NCI-H774 (cell line): ENCODE measurements around the gene TMPRSS12.
"Not testable (repeated sequence)": the region's sequence is repeated elsewhere in the genome, so short reads cannot be mapped to it uniquely, and the experiment has no call there.

Source experiments
- DNase-seq: peaks from one replicate; lab custom pipeline; 2025; lab: John Stamatoyannopoulos, UW

Gene TMPRSS12

GRCh38 chr12:50859621-50860310, 17.0 kb downstream of the TMPRSS12 start:
- DNase-seq: no peak

- DNase-seq: no peak
Measured at GRCh38 chr12:50862316-50862715, 19.6 kb downstream of the TMPRSS12 start.

- no peak for DNase-seq
Measured at GRCh38 chr12:50865266-50865665, 22.5 kb downstream of the TMPRSS12 start.

GRCh38 chr12:50868881-50869280, 26.2 kb downstream of the TMPRSS12 start:
- not testable (repeated sequence) for DNase-seq

GRCh38 chr12:50882563-50882962, 39.8 kb downstream of the TMPRSS12 start:
- DNase-seq: no peak

GRCh38 chr12:50887191-50887590, 44.5 kb downstream of the TMPRSS12 start:
- no peak for DNase-seq

GRCh38 chr12:50888666-50889065, 45.9 kb downstream of the TMPRSS12 start:
- no peak for DNase-seq

GRCh38 chr12:50894241-50894640, 51.5 kb downstream of the TMPRSS12 start:
- DNase-seq: no peak

GRCh38 chr12:50901685-50902113, 59.0 kb downstream of the TMPRSS12 start:
- no peak for DNase-seq

GRCh38 chr12:50908479-50908878, 65.8 kb downstream of the TMPRSS12 start:
- DNase-seq: not testable (repeated sequence)

- DNase-seq: not testable (repeated sequence)
Measured at GRCh38 chr12:50912361-50912760, 69.6 kb downstream of the TMPRSS12 start.

- DNase-seq: no peak
Measured at GRCh38 chr12:50913224-50913623, 70.5 kb downstream of the TMPRSS12 start.

- DNase-seq: no peak
Measured at GRCh38 chr12:50914872-50915484, 72.3 kb downstream of the TMPRSS12 start.

- no peak for DNase-seq
Measured at GRCh38 chr12:50916292-50916691, 73.6 kb downstream of the TMPRSS12 start.

GRCh38 chr12:50918584-50919316, 76.0 kb downstream of the TMPRSS12 start:
- DNase-seq: no peak

GRCh38 chr12:50922820-50923219, 80.1 kb downstream of the TMPRSS12 start:
- no peak for DNase-seq

- no peak for DNase-seq
Measured at GRCh38 chr12:50923361-50924130, 80.8 kb downstream of the TMPRSS12 start.

GRCh38 chr12:50924131-50924438, 81.4 kb downstream of the TMPRSS12 start:
- no peak for DNase-seq

- DNase-seq: peak; percentile 88
Measured at GRCh38 chr12:50924439-50925341, 82.0 kb downstream of the TMPRSS12 start.

- DNase-seq: no peak
Measured at GRCh38 chr12:50925342-50925651, 82.6 kb downstream of the TMPRSS12 start.

- no peak for DNase-seq
Measured at GRCh38 chr12:50925920-50926319, 83.2 kb downstream of the TMPRSS12 start.

- DNase-seq: no peak
Measured at GRCh38 chr12:50926415-50926814, 83.7 kb downstream of the TMPRSS12 start.
